Upper lobe of left lung (tissue), 6 donors: ENCODE results near the gene SLIRP. TPM values are rescaled to one million over a fixed set of nuclear protein-coding genes. Genes with fewer than 3 reads are reported as not detected.

Source experiments
- ATAC-seq, 2 donors: fragments of 200-7000 bp; cut with Tn5 transposase; one replicate each; pipeline ENCODE4 v1.9.1; 2022; ENCODE audit warnings: mild to moderate bottlenecking in 2 of 2, moderate library complexity in 2 of 2; ENCODE audit not compliant: low FRiP score in 2 of 2
- DNase-seq, 2 donors: peaks; one replicate each; pipeline ENCODE4 v3.0.0-alpha.2; 2019 to 2020
- H3K27ac ChIP-seq, 4 donors: fragments of 200-600 bp; sonication (generic); one replicate each; pipeline ENCODE4 v1.5.1; 2016 to 2019
- H3K27me3 ChIP-seq, 4 donors: fragments of 200-600 bp; sonication (generic); one replicate each; pipeline ENCODE4 v1.5.1; 2017 to 2019
- H3K36me3 ChIP-seq, 4 donors: fragments of 200-600 bp; sonication (generic); one replicate each; pipeline ENCODE4 v1.5.1; 2016 to 2019
- H3K4me1 ChIP-seq, 4 donors: fragments of 200-600 bp; sonication (generic); one replicate each; pipeline ENCODE4 v1.5.1; 2018 to 2019
- H3K4me3 ChIP-seq, 4 donors: fragments of 200-600 bp; sonication (generic); one replicate each; pipeline ENCODE4 v1.5.1; 2017 to 2019; ENCODE audit warnings: mild to moderate bottlenecking in 2 of 4, moderate library complexity in 1 of 4
- H3K9me3 ChIP-seq, 4 donors: fragments of 200-600 bp; sonication (generic); one replicate each; pipeline ENCODE4 v1.5.1; 2018 to 2019
- EP300 ChIP-seq, 4 donors: sonication (generic); formaldehyde crosslinking; IDR thresholded peaks; one replicate each; pipeline ENCODE4 v1.5.1; 2017; ENCODE audit warnings: antibody characterized with exemption in 4 of 4, control low read depth in 2 of 4
- POLR2A ChIP-seq, 4 donors: fragments of 450-650 bp; IDR thresholded peaks; one replicate each; pipeline ENCODE4 v1.5.1; 2016 to 2017; ENCODE audit warnings: antibody characterized with exemption in 4 of 4, mild to moderate bottlenecking in 2 of 4
- POLR2AphosphoS5 ChIP-seq, 2 donors: sonication (generic); formaldehyde crosslinking; IDR thresholded peaks; one replicate each; pipeline ENCODE4 v1.5.1; 2017; ENCODE audit warnings: antibody characterized with exemption in 2 of 2
- WGBS, 2 donors: methylation state at CpG; one replicate each; pipeline ENCODE4 v1.1.5; 2017 to 2018; 5-methylcytosine and 5-hydroxymethylcytosine counted together
- total RNA-seq, 6 donors: library from RNA; depleted of rRNA in 4 of 6; stranded (reverse); fragments of >200 nt in 4 of 6; gene quantifications; one replicate each; pipeline versions ENCODE4 v1.1.0 to v1.2.1, GENCODE V29; 2016 to 2021
- TF ChIP-seq, protein P1 (sequence below), 6 experiments: fragments of 450-650 bp in 4 of 6; fragments of 200-600 bp in 2 of 6; sonication (generic) in 2 of 6; IDR thresholded peaks; one replicate each; pipeline ENCODE4 v1.5.1; 2016 to 2019; ENCODE audit warnings: antibody characterized with exemption in 6 of 6
- donor health status: DM: no; HTN: no; CAD: no; lungs with moderate emphysema.
- donor health status: DM: no; HTN: yes; CAD: no; lungs with severe emphysema.

Gene SLIRP
- total RNA-seq, 6 donors from 2014 or later, result 38.6 to 109 (median 60.3) TPM

DNA sequence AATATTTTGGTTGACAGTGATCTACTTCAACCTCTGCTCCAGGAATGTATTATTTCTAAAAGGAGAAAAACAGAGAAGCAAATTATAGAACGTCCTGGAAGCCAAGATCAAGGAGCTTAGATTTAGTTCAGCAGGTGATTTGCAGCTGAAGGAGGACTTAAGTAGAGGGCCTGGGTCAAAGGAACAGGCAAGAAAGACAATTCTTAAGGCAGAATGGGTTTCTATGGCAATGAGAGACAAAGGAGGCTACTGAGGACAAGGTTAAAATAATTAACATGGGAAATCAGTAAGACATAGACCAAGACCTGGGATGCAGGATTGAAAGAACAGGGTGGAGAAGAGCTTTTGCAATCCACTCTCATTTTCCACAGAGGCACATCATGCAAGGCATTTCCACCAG lies 55.4 kb downstream of the SLIRP start:
- Histone ChIP-seq H3K27me3 (no peaks in the 10 kb centered on the region), H3K4me3 (no peak overlapping the region)

DNA sequence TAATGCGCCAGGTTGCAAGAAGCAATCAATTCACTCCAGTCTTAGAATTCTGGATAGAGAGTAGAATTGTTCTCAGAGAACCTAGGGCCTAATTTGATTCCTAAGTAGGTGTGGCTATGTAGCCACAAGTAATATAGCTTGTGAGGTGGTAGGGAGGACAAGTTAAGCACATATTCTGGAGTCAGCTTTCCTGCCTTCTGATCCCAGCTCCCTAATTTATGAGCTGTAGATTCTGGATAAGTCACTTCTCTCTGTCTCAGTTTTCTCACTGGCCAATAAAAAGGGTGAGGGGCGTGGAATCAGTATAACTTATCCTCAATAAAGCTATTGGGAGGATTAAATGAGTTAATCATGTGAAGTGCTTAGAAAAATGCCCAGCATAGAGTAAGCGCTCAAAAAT lies 56.1 kb downstream of the SLIRP start:
- TF ChIP-seq POLR2A (IDR thresholded peaks at IDR 0.05) (no peak), POLR2AphosphoS5 (IDR thresholded peaks at IDR 0.05) (no peak), EP300 (IDR thresholded peaks at IDR 0.05) (no peak)
- TF ChIP-seq, protein P1, sequence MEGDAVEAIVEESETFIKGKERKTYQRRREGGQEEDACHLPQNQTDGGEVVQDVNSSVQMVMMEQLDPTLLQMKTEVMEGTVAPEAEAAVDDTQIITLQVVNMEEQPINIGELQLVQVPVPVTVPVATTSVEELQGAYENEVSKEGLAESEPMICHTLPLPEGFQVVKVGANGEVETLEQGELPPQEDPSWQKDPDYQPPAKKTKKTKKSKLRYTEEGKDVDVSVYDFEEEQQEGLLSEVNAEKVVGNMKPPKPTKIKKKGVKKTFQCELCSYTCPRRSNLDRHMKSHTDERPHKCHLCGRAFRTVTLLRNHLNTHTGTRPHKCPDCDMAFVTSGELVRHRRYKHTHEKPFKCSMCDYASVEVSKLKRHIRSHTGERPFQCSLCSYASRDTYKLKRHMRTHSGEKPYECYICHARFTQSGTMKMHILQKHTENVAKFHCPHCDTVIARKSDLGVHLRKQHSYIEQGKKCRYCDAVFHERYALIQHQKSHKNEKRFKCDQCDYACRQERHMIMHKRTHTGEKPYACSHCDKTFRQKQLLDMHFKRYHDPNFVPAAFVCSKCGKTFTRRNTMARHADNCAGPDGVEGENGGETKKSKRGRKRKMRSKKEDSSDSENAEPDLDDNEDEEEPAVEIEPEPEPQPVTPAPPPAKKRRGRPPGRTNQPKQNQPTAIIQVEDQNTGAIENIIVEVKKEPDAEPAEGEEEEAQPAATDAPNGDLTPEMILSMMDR (IDR thresholded peaks at IDR 0.05), result no peak
- ATAC-seq, result no peak
- Histone ChIP-seq H3K27me3 (no peaks in the 10 kb centered on the region), H3K9me3 (no peaks in the 10 kb centered on the region), H3K4me3 (no peak overlapping the region), H3K36me3 (no peaks in the 10 kb centered on the region), H3K4me1 (peaks cover 12 to 20% (median 16%) of the 10 kb centered on the region in 4 donors), H3K27ac (no peak overlapping the region)
- WGBS, 2 donors, result 81 to 91% methylated on average over 3 of the region's 3 CpGs
- DNase-seq, result no peak

More for the DNA sequence above, 55.4 kb downstream of the SLIRP start:
- Histone ChIP-seq H3K36me3 (no peaks in the 10 kb centered on the region), H3K27ac (no peak overlapping the region), H3K4me1 (peaks cover 17 to 27% (median 22%) of the 10 kb centered on the region in 4 donors), H3K9me3 (no peaks in the 10 kb centered on the region)
- DNase-seq (no peak), ATAC-seq (no peak)
- WGBS, 2 donors, result 51 to 80% methylated on average over 1 of the region's 1 CpG
- TF ChIP-seq, protein P1 (IDR thresholded peaks at IDR 0.05), result no peak

Other genes starting within 250 kb of the SLIRP start
- gene ISM2, start 209.3 kb upstream of the SLIRP start, total RNA-seq, result not detected
- 10 to 100 TPM; 28.0 to 72.3 (median 37.7) TPM for gene SPTLC2, start 91.5 kb upstream of the SLIRP start, total RNA-seq
- 10 to 100 TPM in 3 of 6 donors, 1 to 10 TPM in 3; 6.3 to 10.8 (median 9.0) TPM for gene ALKBH1, start 80 bp upstream of the SLIRP start, total RNA-seq
- gene SNW1, start 53.1 kb downstream of the SLIRP start, total RNA-seq, result 10 to 100 TPM; 40.6 to 62.6 (median 58.9) TPM
- gene ADCK1, start 92.0 kb downstream of the SLIRP start, total RNA-seq, result 10 to 100 TPM in 3 of 6 donors, 1 to 10 TPM in 3; 5.6 to 40.3 (median 9.2) TPM